Body of pancreas (tissue), 4 donors: ENCODE results near the gene U2AF1. TPM values are rescaled to one million over a fixed set of nuclear protein-coding genes. Genes with fewer than 3 reads are reported as not detected.
"Not testable (repeated sequence)": the region's sequence is repeated elsewhere in the genome, so short reads cannot be mapped to it uniquely, and the experiment has no call there.

Source experiments
- ATAC-seq: fragments of 150-250 bp; one replicate; pipeline ENCODE4 v1.9.1; 2016
- DNase-seq, 4 donors: peaks; one replicate each; pipeline ENCODE4 v3.0.0-alpha.2; 2019
- H3K27ac ChIP-seq, 4 donors: fragments of 200-600 bp; sonication (generic); 1 replicate in 3 of 4; 2 replicates in 1 of 4; pipeline versions ENCODE4 v1.5.1 to v1.6.1; 2016 to 2019; ENCODE audit warnings: mild to moderate bottlenecking in 1 of 4, mixed read lengths in 1 of 4, moderate library complexity in 1 of 4
- H3K27me3 ChIP-seq, 2 donors: fragments of 200-600 bp; sonication (generic); one replicate each; pipeline ENCODE4 v1.6.0; 2016; ENCODE audit warnings: mild to moderate bottlenecking in 1 of 2
- H3K36me3 ChIP-seq, 2 donors: fragments of 200-600 bp; sonication (generic); replicated peaks in 1 of 2; 2 replicates each; pipeline ENCODE4 v1.5.1; 2016; ENCODE audit warnings: low read depth in 2 of 2; ENCODE audit not compliant: insufficient read depth in 1 of 2
- H3K4me1 ChIP-seq: fragments of 200-600 bp; sonication (generic); one replicate; pipeline ENCODE4 v1.6.0; 2016
- H3K4me3 ChIP-seq, 2 donors: fragments of 200-600 bp; sonication (generic); 1 replicate in 1 of 2; 2 replicates in 1 of 2; pipeline ENCODE4 v1.5.1; 2016 to 2019
- H3K9me3 ChIP-seq, 3 donors: fragments of 200-600 bp; sonication (generic); 1 replicate in 2 of 3; 2 replicates in 1 of 3; pipeline ENCODE4 v1.5.1; 2016
- WGBS, 2 donors: methylation state at CpG; one replicate each; pipeline ENCODE4 v1.1.5; 2017; 5-methylcytosine and 5-hydroxymethylcytosine counted together
- intact Hi-C: fragments of 100-400 bp; cut with DNase I; formaldehyde crosslinking; loops from one replicate; pipeline ENCODE4 v1.15.1; 2023
- total RNA-seq, 2 donors: library from RNA; depleted of rRNA; stranded (reverse); fragments of >200 nt; gene quantifications; one replicate each; pipeline ENCODE4 v1.1.0, GENCODE V29; 2016

The U2AF1 gene
- total RNA-seq, 2 donors from 2014 or later = 34.2 to 40.9 TPM

GRCh38 chr21:43075170-43076022 lies 32.0 kb downstream of the U2AF1 start, which contains the start of gene CBS:
Gene CBS (minus strand): TSS chr21:43075835. CDS start chr21:43072193, 3,642 bp downstream.
- WGBS, 2 donors = no CpG with 5 or more reads among the region's 84 CpGs
- H3K27me3 ChIP-seq, H3K4me3 ChIP-seq, intact Hi-C loops, H3K27ac ChIP-seq, H3K4me1 ChIP-seq, H3K9me3 ChIP-seq, H3K36me3 ChIP-seq, DNase-seq: not testable (repeated sequence)
- peak; percentile 61 for ATAC-seq

- ATAC-seq = peak; percentile 34
Measured at GRCh38 chr21:43074401-43075169, 32.8 kb downstream of the U2AF1 start.

GRCh38 chr21:43072742-43073141 lies 34.6 kb downstream of the U2AF1 start:
- H3K36me3 ChIP-seq, H3K27ac ChIP-seq, H3K9me3 ChIP-seq, DNase-seq, ATAC-seq, H3K4me1 ChIP-seq, intact Hi-C loops, H3K4me3 ChIP-seq, H3K27me3 ChIP-seq: not testable (repeated sequence)
- no CpG with 5 or more reads among the region's 11 CpGs for WGBS, 2 donors

More at GRCh38 chr21:43074401-43075169, 32.8 kb downstream of the U2AF1 start:
- H3K9me3 ChIP-seq, intact Hi-C loops, DNase-seq, H3K4me1 ChIP-seq, H3K27ac ChIP-seq, H3K27me3 ChIP-seq, H3K4me3 ChIP-seq, H3K36me3 ChIP-seq: not testable (repeated sequence)
- WGBS, 2 donors = no CpG with 5 or more reads among the region's 74 CpGs

- H3K36me3 ChIP-seq, H3K27ac ChIP-seq, H3K4me1 ChIP-seq, intact Hi-C loops, H3K9me3 ChIP-seq, H3K27me3 ChIP-seq, H3K4me3 ChIP-seq, DNase-seq: not testable (repeated sequence)
- ATAC-seq = peak; percentile 76
- WGBS, 2 donors = no CpG with 5 or more reads among the region's 10 CpGs
Measured at GRCh38 chr21:43069682-43070081, 37.7 kb downstream of the U2AF1 start.

GRCh38 chr21:43068065-43068464 lies 39.3 kb downstream of the U2AF1 start:
- not testable (repeated sequence) for H3K27ac ChIP-seq

GRCh38 chr21:43066690-43067089 lies 40.7 kb downstream of the U2AF1 start:
- H3K4me1 ChIP-seq, H3K36me3 ChIP-seq, H3K9me3 ChIP-seq, H3K27me3 ChIP-seq, intact Hi-C loops, ATAC-seq, H3K4me3 ChIP-seq, DNase-seq, H3K27ac ChIP-seq: not testable (repeated sequence)
- 97 to 100% methylated on average over 1 to 8 of the region's 12 CpGs for WGBS, 2 donors

More at GRCh38 chr21:43068065-43068464, 39.3 kb downstream of the U2AF1 start:
- H3K4me1 ChIP-seq, ATAC-seq, H3K9me3 ChIP-seq, H3K4me3 ChIP-seq, H3K36me3 ChIP-seq, intact Hi-C loops, H3K27me3 ChIP-seq, DNase-seq: not testable (repeated sequence)
- WGBS, 2 donors = no CpG with 5 or more reads among the region's 12 CpGs

- H3K27ac ChIP-seq, intact Hi-C loops, DNase-seq, H3K4me3 ChIP-seq, H3K9me3 ChIP-seq, H3K4me1 ChIP-seq, H3K27me3 ChIP-seq, ATAC-seq, H3K36me3 ChIP-seq: not testable (repeated sequence)
- WGBS, 2 donors = no CpG with 5 or more reads among the region's 30 CpGs
Measured at GRCh38 chr21:43065991-43066390, 41.4 kb downstream of the U2AF1 start.

- no CpG with 5 or more reads among the region's 22 CpGs for WGBS, 2 donors
- H3K4me3 ChIP-seq, H3K4me1 ChIP-seq, H3K27ac ChIP-seq, H3K27me3 ChIP-seq, DNase-seq, intact Hi-C loops, H3K9me3 ChIP-seq, H3K36me3 ChIP-seq: not testable (repeated sequence)
- ATAC-seq = peak; percentile 35
Measured at GRCh38 chr21:43064265-43064917, 43.0 kb downstream of the U2AF1 start.

- H3K27me3 ChIP-seq, H3K9me3 ChIP-seq, H3K36me3 ChIP-seq, H3K4me1 ChIP-seq, DNase-seq, H3K4me3 ChIP-seq, intact Hi-C loops, H3K27ac ChIP-seq: not testable (repeated sequence)
- WGBS, 2 donors = no CpG with 5 or more reads among the region's 28 CpGs
- ATAC-seq = peak; percentile 30
Measured at GRCh38 chr21:43062955-43063664, 44.3 kb downstream of the U2AF1 start.

- H3K4me3 ChIP-seq, H3K4me1 ChIP-seq, H3K27ac ChIP-seq, intact Hi-C loops, DNase-seq, H3K36me3 ChIP-seq, ATAC-seq, H3K9me3 ChIP-seq, H3K27me3 ChIP-seq: not testable (repeated sequence)
- WGBS, 2 donors = no CpG with 5 or more reads among the region's 13 CpGs
Measured at GRCh38 chr21:43053112-43053511, 54.3 kb downstream of the U2AF1 start.
